ENCODE measurements around the gene RAPGEF5. TPM values are rescaled to one million over a fixed set of nuclear protein-coding genes. Genes with fewer than 3 reads are reported as not detected.

Gene RAPGEF5
- total RNA-seq = 43.9 TPM

GRCh38 chr7:22356701-22357310 is at the start of gene RAPGEF5:
Gene RAPGEF5 (minus strand): TSS chr7:22357154. CDS start chr7:22357060, 94 bp downstream.
- no peak for DNase-seq

- DNase-seq = no peak
Observed at GRCh38 chr7:22406715-22407114, 49.8 kb upstream of the RAPGEF5 start.

GRCh38 chr7:22404421-22405023 is 47.6 kb upstream of the RAPGEF5 start:
- DNase-seq = no peak

GRCh38 chr7:22403344-22403743 is 46.4 kb upstream of the RAPGEF5 start:
- no peak for DNase-seq

- DNase-seq = no peak
Observed at GRCh38 chr7:22402250-22402649, 45.3 kb upstream of the RAPGEF5 start.

GRCh38 chr7:22400936-22401553 is 44.1 kb upstream of the RAPGEF5 start:
- no peak for DNase-seq

GRCh38 chr7:22400150-22400814 is 43.3 kb upstream of the RAPGEF5 start:
- DNase-seq = no peak

- DNase-seq = no peak
Observed at GRCh38 chr7:22399546-22399945, 42.6 kb upstream of the RAPGEF5 start.

- DNase-seq = no peak
Observed at GRCh38 chr7:22399091-22399490, 42.1 kb upstream of the RAPGEF5 start.

- DNase-seq = no peak
Observed at GRCh38 chr7:22397981-22398380, 41.0 kb upstream of the RAPGEF5 start.

GRCh38 chr7:22395222-22395621 is 38.3 kb upstream of the RAPGEF5 start:
- no peak for DNase-seq

GRCh38 chr7:22394739-22395138 is 37.8 kb upstream of the RAPGEF5 start:
- no peak for DNase-seq

- DNase-seq = no peak
Observed at GRCh38 chr7:22393913-22394729, 37.2 kb upstream of the RAPGEF5 start.

- no peak for DNase-seq
Observed at GRCh38 chr7:22390516-22390915, 33.6 kb upstream of the RAPGEF5 start.

GRCh38 chr7:22389892-22390291 is 32.9 kb upstream of the RAPGEF5 start:
- DNase-seq = no peak

- no peak for DNase-seq
Observed at GRCh38 chr7:22387583-22387982, 30.6 kb upstream of the RAPGEF5 start.

GRCh38 chr7:22386865-22387264 is 29.9 kb upstream of the RAPGEF5 start:
- DNase-seq = no peak

GRCh38 chr7:22386206-22386858 is 29.4 kb upstream of the RAPGEF5 start:
- no peak for DNase-seq

- DNase-seq = no peak
Observed at GRCh38 chr7:22385326-22385725, 28.4 kb upstream of the RAPGEF5 start.

GRCh38 chr7:22380333-22380732 is 23.4 kb upstream of the RAPGEF5 start:
- no peak for DNase-seq

GRCh38 chr7:22378199-22378980 is 21.4 kb upstream of the RAPGEF5 start:
- DNase-seq = no peak

Measured in skin of body (tissue), 2 donors.